Muscle layer of colon (tissue), 2 donors: ENCODE data around the gene MAP6.

Experiments used
- H3K27ac ChIP-seq: one replicate; pipeline ENCODE4 v1.7.0; 2013; ENCODE audit warnings: low read depth, mild to moderate bottlenecking, low read length, moderate library complexity
- H3K27me3 ChIP-seq, 2 donors: one replicate each; pipeline ENCODE4 v1.7.0; 2013; ENCODE audit warnings: low read length in 2 of 2, mild to moderate bottlenecking in 2 of 2; ENCODE audit not compliant: insufficient read depth in 2 of 2, control insufficient read depth in 1 of 2
- H3K36me3 ChIP-seq: one replicate; pipeline ENCODE4 v1.7.0; 2013; ENCODE audit warnings: mild to moderate bottlenecking, low read length; ENCODE audit not compliant: insufficient read depth
- H3K4me1 ChIP-seq: one replicate; pipeline ENCODE4 v1.7.0; 2013; ENCODE audit warnings: mild to moderate bottlenecking, low read length; ENCODE audit not compliant: insufficient read depth
- H3K4me3 ChIP-seq, 2 donors: one replicate each; pipeline ENCODE4 v1.7.0; 2013; ENCODE audit warnings: low read length in 2 of 2, low read depth in 1 of 2, mild to moderate bottlenecking in 1 of 2, moderate library complexity in 1 of 2
- H3K9ac ChIP-seq: one replicate; pipeline ENCODE4 v1.7.0; 2013; ENCODE audit warnings: low read length
- H3K9me3 ChIP-seq: one replicate; pipeline ENCODE4 v1.7.0; 2013; ENCODE audit warnings: mild to moderate bottlenecking, low read length
- donor health status: abdominal sarcoma.
- donor health status: Adenocarcinoma of cecum.

Gene MAP6

DNA sequence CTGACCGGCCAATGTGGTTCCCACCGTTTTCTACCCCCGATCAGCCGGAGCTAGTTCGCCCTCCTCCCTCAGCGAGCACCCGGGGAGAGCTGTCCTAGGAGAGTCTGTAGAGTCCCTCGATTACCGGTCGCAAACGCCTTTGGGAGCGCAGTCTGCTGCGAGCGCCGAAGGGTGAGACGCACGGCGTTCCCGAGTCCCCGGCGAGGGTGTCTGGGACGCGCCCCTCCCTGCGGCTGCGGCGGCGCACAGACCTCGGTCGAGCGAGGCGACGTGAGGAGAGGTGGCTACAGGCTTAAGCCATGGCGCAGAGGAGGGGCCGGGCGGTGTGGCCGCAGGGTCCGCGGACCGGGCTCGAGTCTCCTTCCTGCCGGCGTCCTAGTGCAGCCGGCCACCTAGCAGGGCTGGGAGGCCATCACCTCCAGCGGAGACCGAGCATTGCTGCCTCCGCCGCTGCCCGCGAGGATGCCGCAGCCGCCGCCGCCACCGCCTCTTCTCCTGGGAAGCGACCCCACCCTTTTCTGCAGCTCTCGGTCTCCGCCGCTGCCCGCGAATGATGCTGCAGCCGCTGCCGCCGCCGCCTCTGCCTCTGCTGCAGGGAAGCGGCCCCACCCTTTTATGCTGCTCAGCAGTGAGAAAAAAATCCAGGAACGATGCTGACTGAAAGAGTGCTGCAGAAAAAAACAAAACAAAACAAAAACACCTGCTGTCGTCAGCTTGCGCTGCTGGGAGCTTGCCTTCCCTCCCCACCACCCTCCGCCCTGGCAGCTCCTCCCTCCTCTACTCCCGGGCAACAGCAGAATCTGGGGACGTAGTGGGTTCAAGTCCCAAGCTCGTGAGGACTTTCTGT, at the start of gene MAP6:
TSS of gene MAP6 (minus strand) at position 588 of the 847 bp plus-strand sequence. CDS start 669 bp downstream, outside the sequence.
- Histone ChIP-seq H3K9me3 (no peaks in the 10 kb centered on the region), H3K36me3 (no peaks in the 10 kb centered on the region), H3K9ac (no peak within 1 kb of the TSS), H3K4me1 (no peaks in the 10 kb centered on the region), H3K4me3 (peak within 1 kb of the TSS; percentile 64 to 69), H3K27ac (peak within 1 kb of the TSS; percentile 48), H3K27me3 (peaks cover 0 to 7% of the 10 kb centered on the region in 2 donors)

DNA sequence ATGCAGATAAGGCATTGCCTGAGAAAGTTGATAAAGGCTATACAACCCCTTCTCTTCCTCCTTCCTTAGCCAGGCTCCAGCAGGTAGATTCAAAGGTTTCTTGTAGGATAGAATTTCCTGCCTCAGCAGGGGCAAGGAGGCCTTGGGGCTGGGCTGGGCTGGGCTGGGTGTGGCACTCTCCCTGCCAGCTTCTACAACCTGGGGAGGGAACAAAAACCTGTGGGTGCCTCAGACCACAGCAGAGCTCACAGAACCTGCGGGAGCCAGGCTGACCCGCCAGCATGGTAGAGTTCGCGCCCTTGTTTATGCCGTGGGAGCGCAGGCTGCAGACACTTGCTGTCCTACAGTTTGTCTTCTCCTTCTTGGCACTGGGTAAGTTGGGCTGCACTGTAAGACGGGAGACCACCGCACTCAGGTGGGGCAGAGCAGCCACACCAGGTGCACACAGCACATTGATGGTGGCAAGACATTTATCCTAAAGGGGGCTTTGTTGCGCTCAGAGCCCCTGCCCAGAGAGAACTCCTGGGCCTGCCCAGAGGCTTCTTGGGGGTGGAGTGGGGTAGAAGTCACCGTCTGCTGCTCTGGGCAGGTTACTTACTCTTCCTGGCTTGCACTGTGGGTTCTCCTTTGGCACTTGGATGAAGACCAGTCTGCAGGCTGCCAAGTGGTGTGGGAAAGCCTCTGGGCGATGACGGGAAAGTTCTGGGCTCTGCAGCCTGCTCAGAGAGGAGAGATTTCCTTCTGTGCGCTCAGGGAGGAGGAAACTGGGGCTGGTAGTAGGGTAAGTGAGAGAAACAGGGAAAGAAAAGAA, 49.0 kb upstream of the MAP6 start, which contains the start of gene MOGAT2:
TSS of gene MOGAT2 (plus strand) at position 231 of the 811 bp plus-strand sequence. CDS start at position 282, 51 bp downstream.
- H3K27ac ChIP-seq: no peak within 1 kb of the TSS
- H3K27me3 ChIP-seq: no peaks in the 10 kb centered on the region
- no peak within 1 kb of the TSS for H3K4me3 ChIP-seq
- H3K9me3 ChIP-seq: no peaks in the 10 kb centered on the region
- H3K9ac ChIP-seq: no peak within 1 kb of the TSS
- H3K36me3 ChIP-seq: no peaks in the 10 kb centered on the region
- H3K4me1 ChIP-seq: no peaks in the 10 kb centered on the region

DNA sequence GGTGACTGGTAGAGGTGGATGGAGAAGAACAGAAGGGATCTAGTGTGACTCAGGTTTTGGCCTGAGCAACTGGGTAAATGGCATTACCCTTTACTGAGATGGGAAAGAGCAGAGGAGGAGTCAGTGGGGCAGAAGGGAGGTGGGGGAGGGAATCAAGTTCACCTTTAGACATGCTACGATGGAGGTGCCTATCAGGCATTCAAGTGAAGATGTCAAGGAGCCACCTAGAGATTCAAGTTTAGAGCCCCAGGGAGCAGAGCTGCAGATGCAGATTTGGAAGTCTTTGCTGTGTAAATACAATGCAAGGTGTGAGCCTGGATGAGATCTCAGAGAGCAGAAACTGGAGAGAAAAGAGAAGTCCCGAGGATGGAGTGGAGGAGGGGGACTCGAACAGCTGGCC, 47.8 kb upstream of the MAP6 start:
- H3K27me3 ChIP-seq: no peaks in the 10 kb centered on the region
- no peak overlapping the region for H3K9ac ChIP-seq
- no peaks in the 10 kb centered on the region for H3K9me3 ChIP-seq
- H3K27ac ChIP-seq: no peak overlapping the region
- no peaks in the 10 kb centered on the region for H3K4me1 ChIP-seq
- H3K36me3 ChIP-seq: no peaks in the 10 kb centered on the region
- H3K4me3 ChIP-seq: no peak overlapping the region

DNA sequence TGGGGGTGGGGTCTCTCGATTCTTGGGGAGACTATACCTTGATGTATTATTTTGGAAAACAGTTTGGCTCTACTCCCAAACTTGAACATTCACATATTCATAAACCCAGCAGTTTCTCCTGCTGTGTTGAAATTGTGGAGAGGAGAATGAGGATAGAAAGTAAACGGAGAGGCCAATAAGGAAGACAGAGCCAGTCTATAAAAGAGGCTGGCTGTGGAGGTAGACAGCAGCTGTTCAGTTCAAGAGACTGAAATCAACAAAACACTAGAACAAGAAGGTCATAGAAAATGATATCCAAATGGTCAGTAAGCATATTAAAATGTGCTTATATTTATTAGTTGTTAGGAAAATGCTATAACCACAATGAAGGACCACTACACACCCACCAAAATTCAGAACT, 46.9 kb upstream of the MAP6 start:
- Histone ChIP-seq H3K9ac (no peak overlapping the region), H3K27me3 (no peaks in the 10 kb centered on the region), H3K4me3 (no peak overlapping the region), H3K27ac (no peak overlapping the region), H3K36me3 (no peaks in the 10 kb centered on the region), H3K4me1 (no peaks in the 10 kb centered on the region), H3K9me3 (no peaks in the 10 kb centered on the region)

DNA sequence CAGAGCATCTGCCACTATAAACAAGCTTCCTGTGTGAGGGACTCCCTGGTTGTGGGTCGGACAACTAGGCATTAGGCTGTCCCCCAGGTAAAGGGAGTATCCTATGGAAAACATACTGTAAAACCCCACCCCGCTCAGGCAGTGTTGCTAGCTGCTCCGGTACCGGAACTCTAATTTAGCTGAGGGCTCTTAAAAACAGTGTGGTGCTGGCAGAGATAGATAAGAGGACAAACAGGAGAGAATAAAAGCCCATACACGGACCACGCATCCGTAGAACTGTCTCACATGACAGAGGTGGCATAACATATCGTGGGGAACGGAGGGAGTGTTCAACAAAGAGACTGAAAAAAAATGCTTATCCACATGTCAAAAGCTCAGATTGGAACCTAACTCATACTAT, 45.4 kb upstream of the MAP6 start:
- Histone ChIP-seq H3K4me3 (no peak overlapping the region), H3K4me1 (no peaks in the 10 kb centered on the region), H3K9me3 (no peaks in the 10 kb centered on the region), H3K9ac (no peak overlapping the region), H3K27ac (no peak overlapping the region), H3K27me3 (no peaks in the 10 kb centered on the region), H3K36me3 (no peaks in the 10 kb centered on the region)

DNA sequence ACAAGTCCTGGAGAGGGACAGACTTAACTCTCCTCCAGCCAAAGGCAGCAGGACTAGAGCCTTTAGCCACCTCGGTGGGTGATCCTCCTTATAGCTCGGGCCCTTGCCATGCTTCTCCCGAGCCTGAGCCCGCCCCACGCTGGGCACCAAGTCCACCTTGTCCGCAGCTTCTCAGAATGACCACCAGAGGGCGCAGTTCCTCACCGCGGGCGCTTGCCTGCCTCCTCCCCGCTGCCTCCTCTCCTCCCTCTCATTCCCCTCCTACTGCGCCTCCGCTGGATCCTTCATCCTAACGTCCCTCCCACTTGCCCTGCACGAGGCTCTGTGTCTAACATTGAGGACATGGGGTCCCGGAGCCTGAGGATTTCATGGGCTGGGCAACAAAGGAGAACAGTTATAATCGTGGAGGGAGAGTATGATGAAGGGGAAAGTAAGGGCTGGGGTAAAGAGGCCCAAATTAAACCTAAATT, 37.5 kb upstream of the MAP6 start:
- Histone ChIP-seq H3K4me3 (peak overlapping the region in 1 of 2 donors; percentile 13), H3K9me3 (no peaks in the 10 kb centered on the region), H3K27ac (no peak overlapping the region), H3K9ac (no peak overlapping the region), H3K4me1 (peaks cover 9% of the 10 kb centered on the region), H3K36me3 (no peaks in the 10 kb centered on the region), H3K27me3 (no peaks in the 10 kb centered on the region)

DNA sequence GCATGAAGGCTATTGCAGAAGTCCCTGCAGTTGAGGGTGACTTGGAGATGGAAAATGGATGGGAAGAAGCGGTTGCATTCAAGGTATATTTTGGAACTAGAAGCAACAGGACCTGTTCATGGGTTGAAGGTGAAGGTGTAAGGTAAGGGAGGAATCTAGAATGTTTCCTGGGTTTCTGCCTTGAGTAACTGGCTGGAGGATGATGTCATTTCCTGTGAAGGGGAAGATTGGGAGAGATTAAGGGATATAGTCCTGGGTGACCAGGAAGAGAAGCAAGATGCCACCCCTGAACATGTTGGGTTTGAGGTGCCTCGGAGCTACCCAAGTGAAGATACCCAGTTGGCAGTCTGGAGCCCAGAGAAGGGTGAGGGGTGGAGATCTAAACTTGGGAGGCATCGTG, 36.7 kb upstream of the MAP6 start:
- Histone ChIP-seq H3K4me1 (peaks cover 9% of the 10 kb centered on the region), H3K36me3 (no peaks in the 10 kb centered on the region), H3K27ac (no peak overlapping the region), H3K4me3 (no peak overlapping the region), H3K9me3 (no peaks in the 10 kb centered on the region), H3K9ac (no peak overlapping the region), H3K27me3 (no peaks in the 10 kb centered on the region)

DNA sequence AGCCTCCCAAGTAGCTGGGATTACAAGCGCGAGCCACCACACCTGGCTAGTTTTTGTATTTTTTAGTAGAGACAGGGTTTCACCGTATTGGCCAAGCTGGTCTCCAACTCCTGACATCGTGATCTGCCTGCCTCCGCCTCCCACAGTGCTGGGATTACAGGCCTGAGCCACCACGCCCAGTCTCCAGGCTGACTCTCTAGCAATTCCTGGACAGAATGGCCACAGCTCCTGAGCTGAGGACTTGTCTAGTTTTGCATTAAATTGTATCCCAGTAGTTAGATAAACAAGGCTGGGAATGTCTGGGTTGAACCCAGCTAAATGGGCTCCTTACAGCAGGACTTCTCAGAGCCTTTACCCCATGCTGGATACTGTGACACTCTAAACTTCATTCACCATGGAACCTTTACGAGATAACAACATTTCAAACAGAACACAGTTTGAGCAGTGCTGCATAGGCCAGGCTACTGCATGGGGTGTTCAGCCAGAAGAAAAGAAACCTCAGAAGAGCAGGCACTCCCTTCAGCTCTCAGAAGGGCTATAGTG, 34.9 kb upstream of the MAP6 start:
- Histone ChIP-seq H3K9ac (no peak overlapping the region), H3K36me3 (no peaks in the 10 kb centered on the region), H3K4me1 (peaks cover 9% of the 10 kb centered on the region), H3K4me3 (no peak overlapping the region), H3K27me3 (no peaks in the 10 kb centered on the region), H3K27ac (no peak overlapping the region), H3K9me3 (no peaks in the 10 kb centered on the region)

DNA sequence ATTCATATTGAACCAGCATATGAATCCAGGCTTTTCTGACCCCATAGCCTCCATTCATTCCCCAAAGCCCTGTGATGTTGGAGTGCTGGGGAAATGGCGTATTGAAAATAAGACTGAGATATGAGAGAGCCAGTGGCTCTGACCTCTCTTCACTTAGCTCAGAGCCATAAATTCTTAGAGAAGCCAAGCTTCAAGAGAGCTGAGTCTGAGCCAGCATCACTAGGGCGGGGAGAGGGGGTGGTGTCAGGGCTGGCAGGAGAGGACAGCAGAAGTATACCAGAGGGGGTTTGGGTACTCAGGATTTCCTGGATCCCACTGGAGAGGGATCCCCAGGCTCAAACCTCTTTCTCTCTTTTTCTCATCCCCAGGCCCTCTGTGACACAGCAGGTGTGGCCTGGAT, 32.1 kb upstream of the MAP6 start:
- Histone ChIP-seq H3K9ac (no peak overlapping the region), H3K4me1 (peaks cover under 1% of the 10 kb centered on the region), H3K9me3 (no peaks in the 10 kb centered on the region), H3K4me3 (no peak overlapping the region), H3K27ac (no peak overlapping the region), H3K36me3 (no peaks in the 10 kb centered on the region), H3K27me3 (no peaks in the 10 kb centered on the region)

DNA sequence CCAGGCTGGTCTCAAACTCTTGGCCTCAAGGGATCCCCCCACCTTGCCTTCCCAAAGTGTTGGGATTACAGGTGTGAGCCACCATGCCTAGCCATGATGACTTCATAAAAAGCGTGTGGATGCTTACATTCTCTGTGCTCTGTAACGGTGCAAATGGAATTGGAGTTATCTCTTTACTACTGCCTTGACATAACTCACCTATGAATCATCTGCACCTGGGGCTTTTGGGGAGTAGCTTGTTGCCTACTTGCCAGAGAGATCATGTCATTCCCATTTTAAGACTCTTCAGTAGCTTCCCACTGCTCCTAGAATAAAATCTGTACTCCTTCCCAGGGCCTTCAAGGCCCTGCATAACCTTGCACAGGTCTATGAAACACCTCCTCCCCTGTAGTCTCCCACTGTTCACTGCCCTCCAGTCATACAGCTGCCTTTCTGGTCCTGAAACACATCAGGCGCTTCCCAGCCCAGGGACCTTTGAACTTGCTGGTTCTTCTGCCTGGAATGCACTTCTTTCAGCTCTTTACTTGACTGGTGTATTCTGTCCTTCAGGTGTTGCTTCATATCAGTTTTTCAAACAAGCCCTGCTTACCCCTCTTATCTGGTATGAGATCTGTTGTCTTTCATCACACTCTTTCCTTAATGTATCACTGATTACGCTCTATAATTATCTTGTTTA, 29.2 kb upstream of the MAP6 start:
- no peak overlapping the region for H3K27ac ChIP-seq
- no peaks in the 10 kb centered on the region for H3K27me3 ChIP-seq
- H3K4me3 ChIP-seq: no peak overlapping the region
- H3K4me1 ChIP-seq: no peaks in the 10 kb centered on the region
- no peak overlapping the region for H3K9ac ChIP-seq
- no peaks in the 10 kb centered on the region for H3K36me3 ChIP-seq
- H3K9me3 ChIP-seq: no peaks in the 10 kb centered on the region

DNA sequence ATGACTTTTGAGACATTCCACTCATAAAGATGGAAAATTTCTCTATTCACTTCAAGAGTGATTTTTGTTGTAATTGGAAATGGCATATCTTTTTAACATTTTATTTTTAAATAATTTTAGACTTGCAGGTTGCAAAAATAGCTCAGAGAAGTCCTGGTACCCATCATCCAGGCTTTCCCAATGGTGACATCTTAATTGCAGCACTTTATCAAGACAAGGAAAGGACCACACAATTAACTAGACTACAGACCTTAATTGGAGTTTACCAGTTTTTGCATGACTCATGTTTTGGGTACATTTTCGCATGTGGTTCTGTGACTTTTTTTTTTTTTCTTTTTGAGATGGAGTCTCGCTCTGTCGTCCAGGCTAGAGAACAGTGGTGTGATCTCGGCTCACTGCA, 23.0 kb upstream of the MAP6 start:
- H3K4me1 ChIP-seq: no peaks in the 10 kb centered on the region
- H3K36me3 ChIP-seq: no peaks in the 10 kb centered on the region
- H3K27me3 ChIP-seq: no peaks in the 10 kb centered on the region
- no peak overlapping the region for H3K4me3 ChIP-seq
- no peak overlapping the region for H3K27ac ChIP-seq
- no peaks in the 10 kb centered on the region for H3K9me3 ChIP-seq
- no peak overlapping the region for H3K9ac ChIP-seq
